ENCODE data around the gene KHK.
"Not testable (repeated sequence)": the region's sequence is repeated elsewhere in the genome, so short reads cannot be mapped to it uniquely, and the experiment has no call there.

KHK gene

GRCh38 chr2:27070653-27071276, 15.8 kb upstream of the KHK start:
- no peak for DNase-seq (ENCODE audit: low read depth)
- TF ChIP-seq, protein P1, sequence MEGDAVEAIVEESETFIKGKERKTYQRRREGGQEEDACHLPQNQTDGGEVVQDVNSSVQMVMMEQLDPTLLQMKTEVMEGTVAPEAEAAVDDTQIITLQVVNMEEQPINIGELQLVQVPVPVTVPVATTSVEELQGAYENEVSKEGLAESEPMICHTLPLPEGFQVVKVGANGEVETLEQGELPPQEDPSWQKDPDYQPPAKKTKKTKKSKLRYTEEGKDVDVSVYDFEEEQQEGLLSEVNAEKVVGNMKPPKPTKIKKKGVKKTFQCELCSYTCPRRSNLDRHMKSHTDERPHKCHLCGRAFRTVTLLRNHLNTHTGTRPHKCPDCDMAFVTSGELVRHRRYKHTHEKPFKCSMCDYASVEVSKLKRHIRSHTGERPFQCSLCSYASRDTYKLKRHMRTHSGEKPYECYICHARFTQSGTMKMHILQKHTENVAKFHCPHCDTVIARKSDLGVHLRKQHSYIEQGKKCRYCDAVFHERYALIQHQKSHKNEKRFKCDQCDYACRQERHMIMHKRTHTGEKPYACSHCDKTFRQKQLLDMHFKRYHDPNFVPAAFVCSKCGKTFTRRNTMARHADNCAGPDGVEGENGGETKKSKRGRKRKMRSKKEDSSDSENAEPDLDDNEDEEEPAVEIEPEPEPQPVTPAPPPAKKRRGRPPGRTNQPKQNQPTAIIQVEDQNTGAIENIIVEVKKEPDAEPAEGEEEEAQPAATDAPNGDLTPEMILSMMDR (IDR thresholded peaks at IDR 0.05; ENCODE audit: insufficient read depth, low read depth, low read length, missing control alignments), result no peak
- peak overlapping the region; percentile 99 for H3K4me3 ChIP-seq (ENCODE audit: low read length)

DNA sequence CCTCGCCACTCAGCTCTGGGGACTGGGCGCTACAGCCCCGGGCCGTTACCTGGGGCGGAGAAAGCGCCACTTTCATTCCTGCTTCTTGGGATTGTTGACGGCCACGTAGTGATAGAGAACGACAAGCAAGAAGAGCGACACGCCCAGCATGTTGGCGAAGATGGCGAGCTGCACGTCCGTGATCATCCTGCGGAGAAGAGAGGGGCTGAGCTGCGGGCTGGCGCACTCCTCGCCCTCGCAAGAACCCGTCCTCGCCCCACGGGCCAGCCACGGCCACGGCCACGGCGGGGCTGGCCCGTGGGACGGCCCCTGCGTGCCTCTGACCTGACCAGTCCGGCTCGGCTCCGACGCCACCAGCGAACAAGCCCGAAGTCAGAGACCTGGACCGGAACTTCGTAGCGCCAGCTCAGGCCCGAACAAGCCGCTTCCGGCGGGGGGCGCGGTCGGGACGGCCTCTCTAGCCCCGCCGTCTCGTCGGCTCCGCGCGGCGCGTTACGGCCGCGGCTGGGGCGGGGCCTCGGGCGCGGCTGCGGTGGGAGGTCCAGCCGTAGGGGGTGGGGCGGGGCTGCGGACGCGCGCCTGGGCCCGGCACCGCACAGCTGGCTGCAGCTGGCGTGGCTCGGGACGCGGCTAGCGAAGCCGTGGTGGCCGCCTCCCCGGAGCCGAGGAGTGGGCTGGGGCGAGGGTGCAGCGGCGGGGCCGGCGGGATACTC, 15.1 kb upstream of the KHK start, which contains the start of gene OST4:
Gene OST4, minus strand, starts transcription at position 378 of the 713 bp plus-strand sequence.
- DNase-seq (ENCODE audit: low read depth), result peak; percentile 95
- peak within 1 kb of the TSS; percentile 99 for H3K4me3 ChIP-seq (ENCODE audit: low read length)
- TF ChIP-seq, protein P1 (IDR thresholded peaks at IDR 0.05; ENCODE audit: insufficient read depth, low read depth, low read length, missing control alignments), result no peak

DNA sequence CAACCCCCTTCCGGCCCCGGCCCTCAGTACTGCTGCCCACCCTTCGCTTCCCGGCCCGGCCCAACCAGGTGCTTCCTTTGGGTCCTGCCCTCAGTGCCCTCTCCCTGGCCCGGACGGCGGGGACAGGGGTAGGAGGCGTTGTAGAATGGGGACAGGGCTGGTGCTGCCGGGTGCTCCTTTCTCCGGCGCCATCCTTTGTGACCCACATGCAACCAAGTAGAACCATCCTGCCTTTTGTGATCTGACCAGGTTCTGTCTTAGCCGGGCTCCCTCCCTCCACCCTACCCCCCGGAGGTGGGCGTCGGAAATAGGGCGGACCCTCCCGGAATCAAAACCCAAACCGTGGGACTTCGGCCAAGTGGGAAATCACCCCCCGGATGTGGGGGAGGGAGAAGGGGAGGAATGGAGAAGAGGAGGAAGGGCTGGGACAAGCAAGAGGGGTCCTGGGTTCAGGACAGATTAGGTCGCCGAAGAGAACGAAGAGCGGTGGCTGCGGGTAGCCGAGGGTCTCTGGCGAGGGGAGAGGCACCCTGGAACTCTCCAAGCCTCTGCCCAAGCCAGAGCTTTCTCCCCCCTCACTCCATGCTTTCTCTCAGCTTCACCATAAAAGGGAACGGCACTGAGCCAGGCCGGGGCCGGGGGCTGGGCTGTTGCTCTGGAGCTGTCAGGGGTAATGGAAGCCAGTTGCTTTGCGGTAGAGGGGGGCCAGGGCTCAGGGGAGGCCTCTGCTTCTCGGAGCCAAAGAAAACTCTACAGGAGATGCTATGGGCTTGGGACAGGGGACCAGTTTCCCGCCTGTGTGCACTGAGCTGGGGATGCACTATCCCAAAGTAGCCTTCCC, 14.4 kb upstream of the KHK start:
- DNase-seq (ENCODE audit: low read depth), result no peak
- peak overlapping the region; percentile 60 for H3K4me3 ChIP-seq (ENCODE audit: low read length)
- TF ChIP-seq, protein P1 (IDR thresholded peaks at IDR 0.05; ENCODE audit: insufficient read depth, low read depth, low read length, missing control alignments), result no peak

DNA sequence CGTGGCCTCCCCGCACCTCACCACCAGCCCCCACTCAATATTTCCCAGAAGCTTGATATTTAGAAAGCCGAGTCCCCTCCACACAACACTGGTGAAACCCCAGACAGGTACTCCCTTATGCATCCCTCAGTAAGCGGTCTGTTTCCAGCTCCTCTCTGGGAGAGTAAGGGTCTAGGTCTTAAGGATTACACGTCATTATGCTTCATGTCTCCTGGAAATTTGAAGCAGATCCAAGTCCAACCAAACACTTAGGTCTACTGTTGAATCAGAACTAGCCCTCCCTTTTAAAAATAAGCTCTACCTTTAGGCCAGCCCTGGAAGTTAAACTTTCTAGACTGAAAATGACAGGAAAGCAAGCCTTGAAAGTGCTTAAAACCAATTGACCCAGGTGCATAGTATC, 13.7 kb upstream of the KHK start:
- DNase-seq (ENCODE audit: low read depth), result no peak
- TF ChIP-seq, protein P1 (IDR thresholded peaks at IDR 0.05; ENCODE audit: insufficient read depth, low read depth, low read length, missing control alignments), result no peak
- no peak overlapping the region for H3K4me3 ChIP-seq (ENCODE audit: low read length)

GRCh38 chr2:27073782-27074181, 12.8 kb upstream of the KHK start:
- no peak overlapping the region for H3K4me3 ChIP-seq (ENCODE audit: low read length)
- TF ChIP-seq, protein P1 (IDR thresholded peaks at IDR 0.05; ENCODE audit: insufficient read depth, low read depth, low read length, missing control alignments), result no peak
- no peak for DNase-seq (ENCODE audit: low read depth)

- no peak for DNase-seq (ENCODE audit: low read depth)
- H3K4me3 ChIP-seq (ENCODE audit: low read length), result no peak overlapping the region
- TF ChIP-seq, protein P1 (IDR thresholded peaks at IDR 0.05; ENCODE audit: insufficient read depth, low read depth, low read length, missing control alignments), result no peak
Observed at GRCh38 chr2:27074738-27075565, 11.6 kb upstream of the KHK start.

DNA sequence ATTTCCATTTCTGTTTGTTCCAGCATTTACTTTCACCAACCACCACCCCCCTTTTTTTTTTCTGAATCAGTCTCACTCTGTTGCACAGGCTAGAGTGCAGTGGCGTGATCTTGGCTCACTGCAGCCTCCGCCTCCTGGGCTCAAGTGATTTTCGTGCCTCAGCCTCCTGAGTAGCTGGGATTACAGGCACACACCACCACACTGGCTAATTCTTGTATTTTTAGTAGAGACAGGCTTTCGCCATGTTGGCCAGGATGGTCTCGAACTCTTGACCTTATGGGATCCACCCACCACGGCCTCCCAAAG, 11.1 kb upstream of the KHK start:
- H3K4me3 ChIP-seq (ENCODE audit: low read length); DNase-seq (ENCODE audit: low read depth): not testable (repeated sequence)
